HG03354 (cell line): ENCODE data around the gene DAPK1.

Experiments used
- ATAC-seq: cut with Tn5 transposase; IDR thresholded peaks from one replicate; pipeline ENCODE4 v1.9.1; 2021; ENCODE audit warnings: mild to moderate bottlenecking; ENCODE audit not compliant: unreplicated experiment, poor library complexity, severe bottlenecking

The DAPK1 gene

DNA sequence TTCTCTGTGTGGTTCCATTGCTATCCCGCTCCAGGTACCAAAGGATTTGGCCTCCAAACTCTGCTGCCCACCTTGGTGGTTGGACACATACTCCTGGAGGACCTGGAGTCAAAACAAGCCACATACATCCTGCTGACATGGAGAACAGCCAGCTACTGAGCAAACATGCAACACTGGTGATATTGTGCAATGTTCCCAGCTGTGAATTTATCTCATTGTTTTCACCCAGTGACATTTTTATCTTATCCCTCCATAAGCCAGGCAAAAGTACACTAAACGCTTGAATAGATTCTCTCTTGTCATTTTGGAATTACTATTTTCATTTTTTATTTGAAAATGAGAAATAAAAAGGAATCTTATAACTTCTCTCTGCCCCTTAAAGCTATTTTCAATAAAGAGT lies 217.2 kb downstream of the DAPK1 start:
- ATAC-seq: no peak

DNA sequence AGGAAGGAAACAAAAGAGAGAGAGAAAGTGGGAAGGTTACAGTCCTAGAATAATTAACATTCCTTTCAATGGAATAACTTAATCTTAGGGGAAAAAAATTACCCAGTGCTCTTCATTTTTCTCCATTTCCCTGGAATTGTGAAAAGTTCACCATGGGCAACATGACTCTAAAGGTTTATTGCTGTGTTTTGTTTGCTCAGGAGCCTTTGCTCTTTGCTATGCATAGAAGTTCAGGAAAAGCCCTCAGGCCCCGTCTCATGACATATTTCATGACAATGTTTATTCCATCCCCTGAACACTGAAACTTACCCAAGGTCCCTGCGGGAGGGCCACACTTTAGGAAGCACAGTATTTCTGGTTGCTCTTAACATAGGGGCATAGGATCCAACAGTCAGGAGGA lies 218.5 kb downstream of the DAPK1 start:
- ATAC-seq: no peak

DNA sequence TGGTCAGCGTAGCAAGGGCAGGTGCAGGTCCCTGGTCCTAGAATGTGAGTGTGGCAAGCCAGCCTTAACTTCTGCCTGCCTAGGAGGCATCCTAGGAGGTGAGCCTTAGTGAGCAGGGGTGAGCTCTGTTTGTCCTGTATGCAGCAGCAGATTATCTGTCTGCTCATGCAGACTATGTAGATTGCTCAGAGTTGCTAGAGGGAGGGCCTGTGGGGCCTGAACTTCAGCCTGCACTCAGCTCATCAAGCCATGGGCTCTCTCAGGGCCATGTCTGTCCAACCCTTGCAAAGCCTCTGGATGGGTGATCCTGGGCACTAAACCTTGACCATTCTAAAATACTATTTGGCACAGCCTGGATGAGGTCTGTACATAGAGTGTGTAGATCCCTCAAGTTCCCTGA lies 219.8 kb downstream of the DAPK1 start:
- no peak for ATAC-seq

DNA sequence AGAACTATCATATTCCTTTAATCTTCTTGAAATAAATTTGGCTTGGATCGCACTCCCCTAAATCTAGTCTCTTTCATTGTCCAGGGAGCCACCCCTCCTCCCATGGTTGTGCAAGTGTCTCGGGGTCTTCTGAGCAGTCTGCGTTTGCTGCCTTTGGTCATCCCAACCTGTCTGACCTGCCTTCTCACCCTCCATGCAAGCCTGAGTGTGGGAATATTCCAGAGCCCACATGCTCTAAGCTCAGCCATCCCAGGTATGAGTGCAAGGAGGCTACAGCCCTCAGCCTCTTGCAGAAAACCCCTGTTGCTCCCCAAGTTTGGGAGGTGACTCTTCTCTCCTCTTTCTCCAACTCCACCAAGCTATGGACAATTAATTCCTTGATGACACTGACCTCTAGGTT lies 220.6 kb downstream of the DAPK1 start:
- no peak for ATAC-seq

DNA sequence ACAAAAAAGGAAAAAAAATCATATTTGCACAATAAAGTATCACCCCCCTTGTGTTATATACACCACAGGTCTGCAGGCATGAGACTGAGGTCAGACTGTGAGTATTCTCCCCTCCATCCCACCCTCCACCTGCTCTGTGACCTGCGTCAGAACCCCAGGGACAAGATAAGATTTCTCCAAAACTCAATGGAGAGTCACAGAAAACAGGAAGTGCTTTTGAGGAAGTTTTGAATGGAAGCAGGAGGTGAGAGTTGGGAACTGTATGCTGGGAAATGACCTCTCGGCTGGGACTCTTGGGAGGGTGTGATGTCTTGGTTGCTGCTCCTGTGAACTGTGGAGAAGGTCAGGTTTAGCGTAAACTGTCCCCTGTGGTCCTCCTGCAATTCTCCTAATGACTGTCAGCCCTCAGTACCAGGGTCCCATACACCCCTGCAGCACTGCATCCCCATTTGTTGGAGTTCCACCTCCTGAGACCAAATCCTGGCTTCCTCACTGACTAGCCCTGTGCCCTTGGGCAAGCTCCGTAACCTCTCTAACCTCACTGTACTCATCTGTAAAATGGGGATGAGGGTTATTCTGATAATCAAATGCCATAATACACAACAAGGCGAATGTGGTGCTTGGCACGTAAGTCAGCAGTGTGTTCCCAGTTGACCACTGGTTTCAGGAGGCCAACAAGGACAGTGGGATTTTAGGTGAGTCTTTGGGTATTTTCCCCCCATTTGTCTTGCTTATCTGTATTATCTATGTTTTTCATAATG lies 221.4 kb downstream of the DAPK1 start:
- ATAC-seq: no peak

DNA sequence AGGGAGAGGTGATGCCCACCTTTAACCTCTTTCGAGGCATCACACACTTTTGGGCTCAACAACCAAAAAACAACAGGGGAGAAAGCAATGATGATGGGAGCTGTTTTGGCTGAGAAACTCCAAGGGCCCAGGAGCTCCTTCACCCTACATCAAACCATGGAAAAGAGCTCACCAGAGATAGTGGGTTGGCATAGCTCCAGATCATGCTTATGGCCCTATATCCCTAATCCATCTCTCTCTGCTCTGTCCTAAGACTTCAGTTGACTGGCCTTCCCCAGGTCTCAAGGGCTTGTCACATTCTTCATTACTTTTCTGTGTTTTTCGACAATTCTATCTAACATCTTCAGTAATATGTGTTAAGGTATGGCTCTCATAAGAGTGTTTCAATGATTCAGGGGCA lies 222.5 kb downstream of the DAPK1 start:
- ATAC-seq: no peak

DNA sequence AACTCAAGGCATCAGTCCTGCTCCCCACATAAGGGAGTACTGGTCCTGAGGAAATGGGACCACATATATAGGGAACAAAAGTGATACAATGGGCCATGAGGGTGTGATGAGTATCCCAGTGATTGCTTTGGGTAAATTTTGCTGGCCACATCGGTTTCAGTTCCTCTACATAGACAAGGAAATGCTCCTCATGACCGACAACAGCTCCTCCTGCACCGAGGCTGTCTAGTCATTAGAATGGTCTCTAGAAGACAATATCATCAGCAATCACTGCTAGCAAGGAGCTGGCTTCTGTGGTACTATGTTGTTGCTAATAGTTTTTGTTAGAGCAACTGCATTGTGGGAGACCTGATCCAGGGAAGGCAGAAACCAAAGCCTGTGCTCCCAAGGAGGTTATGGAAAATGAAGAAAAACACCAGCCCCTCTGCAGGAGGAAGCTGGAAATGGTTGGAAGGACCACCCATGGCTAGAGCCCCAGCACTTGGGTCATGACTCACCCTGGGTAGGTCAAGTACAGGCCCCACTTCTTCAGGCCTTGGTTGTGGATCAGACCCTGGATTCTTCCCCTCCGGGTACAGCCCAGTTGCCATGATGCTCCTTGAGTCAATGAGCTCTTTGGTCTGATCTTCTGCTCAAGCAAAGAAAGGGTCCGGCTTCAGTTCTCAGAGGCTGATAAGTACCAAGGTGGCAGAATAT lies 224.9 kb downstream of the DAPK1 start:
- ATAC-seq: no peak

DNA sequence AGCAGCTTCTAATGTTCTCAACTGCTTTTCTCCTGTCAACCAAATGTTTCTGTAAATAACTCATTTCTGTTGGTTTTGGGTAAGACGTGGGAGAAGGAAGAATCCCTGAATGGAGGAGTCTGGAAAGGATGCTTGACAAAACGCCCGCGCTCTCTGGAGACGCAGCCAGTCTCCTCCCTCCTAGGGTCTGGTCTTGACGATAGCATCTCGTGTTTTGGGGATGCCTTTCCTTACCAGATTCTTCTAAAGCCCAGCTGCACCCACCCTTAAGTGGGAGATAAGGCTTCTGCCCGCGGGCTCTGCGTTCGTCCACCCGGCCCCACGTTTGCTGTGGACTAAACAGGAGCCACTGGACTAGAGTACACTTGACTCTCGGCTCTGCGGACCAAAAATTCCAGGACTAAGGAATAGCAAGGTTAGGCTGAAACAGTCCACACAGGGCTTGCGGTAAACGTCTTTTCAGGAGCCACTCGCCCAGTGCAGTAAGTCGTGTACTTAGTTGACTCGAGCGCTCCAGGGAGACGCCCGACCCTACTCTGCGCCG lies 227.8 kb downstream of the DAPK1 start:
- ATAC-seq: no peak

DNA sequence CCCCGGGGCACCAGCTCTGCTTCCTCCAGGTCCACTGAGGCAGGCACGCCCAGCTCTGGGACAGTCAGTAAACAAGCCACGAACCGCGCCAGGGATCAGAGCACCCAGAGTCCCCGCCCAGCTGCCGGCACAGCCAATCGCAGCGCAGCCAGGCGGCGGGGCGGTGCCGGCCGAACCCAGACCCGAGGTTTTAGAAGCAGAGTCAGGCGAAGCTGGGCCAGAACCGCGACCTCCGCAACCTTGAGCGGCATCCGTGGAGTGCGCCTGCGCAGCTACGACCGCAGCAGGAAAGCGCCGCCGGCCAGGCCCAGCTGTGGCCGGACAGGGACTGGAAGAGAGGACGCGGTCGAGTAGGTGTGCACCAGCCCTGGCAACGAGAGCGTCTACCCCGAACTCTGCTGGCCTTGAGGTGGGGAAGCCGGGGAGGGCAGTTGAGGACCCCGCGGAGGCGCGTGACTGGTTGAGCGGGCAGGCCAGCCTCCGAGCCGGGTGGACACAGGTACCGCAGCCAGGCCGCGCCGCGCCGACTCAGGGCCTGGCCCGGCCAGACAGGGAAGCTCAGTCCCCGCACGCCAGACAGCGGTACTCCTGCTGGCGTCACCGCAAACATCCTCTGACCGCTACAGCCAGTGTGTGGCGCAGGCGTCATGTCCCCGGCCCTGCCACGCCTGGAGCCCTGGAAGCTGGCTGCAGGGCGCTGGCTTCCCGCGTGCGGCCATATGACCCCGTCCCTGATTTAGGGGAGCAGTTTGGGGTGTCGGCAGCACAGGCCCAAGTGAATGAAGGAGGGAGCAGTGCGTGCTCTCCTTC lies 228.4 kb downstream of the DAPK1 start, which contains the start of gene CTSL:
Gene CTSL (plus strand): TSS at position 220 of the 810 bp plus-strand sequence. CDS start 1,485 bp downstream, outside the sequence.
- ATAC-seq: peak; percentile 72

DNA sequence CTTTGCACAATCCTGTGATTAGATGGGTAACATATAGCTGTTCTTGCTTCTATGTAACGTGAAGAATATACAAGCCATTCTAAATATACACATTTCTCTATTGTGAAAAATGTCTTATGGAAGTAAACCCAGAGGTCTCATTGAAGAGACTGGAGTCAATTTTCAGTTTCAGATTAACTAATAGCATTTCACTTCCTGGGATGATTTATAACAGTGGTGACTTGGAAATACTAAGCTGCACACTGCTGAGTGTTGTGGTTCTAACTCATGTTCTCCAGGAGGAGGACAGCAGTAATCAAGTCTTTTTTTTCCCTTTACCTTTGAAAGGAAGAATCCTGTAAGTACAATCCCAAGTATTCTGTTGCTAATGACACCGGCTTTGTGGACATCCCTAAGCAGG lies 231.6 kb downstream of the DAPK1 start:
- ATAC-seq: no peak

DNA sequence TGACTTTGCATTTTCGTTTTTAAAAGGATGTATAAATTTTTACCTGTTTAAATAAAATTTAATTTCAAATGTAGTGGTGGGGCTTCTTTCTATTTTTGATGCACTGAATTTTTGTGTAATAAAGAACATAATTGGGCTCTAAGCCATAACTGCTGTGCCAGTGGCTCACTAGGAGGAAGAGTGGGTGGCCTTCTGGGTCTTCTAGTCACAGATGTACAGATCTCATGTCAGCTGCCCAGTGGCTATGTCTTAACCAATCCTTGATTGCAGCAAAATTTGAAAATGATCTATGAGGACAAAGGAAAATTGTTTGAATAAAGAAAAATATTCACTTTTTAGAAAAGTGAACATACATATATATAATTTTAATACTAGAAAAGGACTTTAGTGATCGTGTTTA lies 233.7 kb downstream of the DAPK1 start:
- no peak for ATAC-seq

DNA sequence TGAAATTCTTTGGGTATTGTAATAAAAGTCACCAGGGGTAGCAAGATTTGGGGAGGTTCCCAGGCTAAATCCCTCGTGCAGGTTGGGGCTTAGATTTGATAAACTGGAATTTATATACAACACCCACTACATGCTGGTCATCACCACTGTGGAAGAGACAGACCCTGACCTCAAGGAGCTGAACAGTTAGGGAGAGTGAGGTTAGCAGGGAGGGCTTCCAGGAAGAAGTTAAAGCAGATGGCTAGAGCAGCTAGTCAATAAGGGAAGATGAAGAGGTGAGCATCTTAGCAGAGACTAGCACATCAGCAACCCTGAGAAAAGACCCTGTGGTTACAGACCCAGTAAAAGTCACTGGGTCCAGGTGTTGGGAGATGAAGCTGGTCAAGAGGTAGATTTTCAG lies 234.7 kb downstream of the DAPK1 start:
- no peak for ATAC-seq

DNA sequence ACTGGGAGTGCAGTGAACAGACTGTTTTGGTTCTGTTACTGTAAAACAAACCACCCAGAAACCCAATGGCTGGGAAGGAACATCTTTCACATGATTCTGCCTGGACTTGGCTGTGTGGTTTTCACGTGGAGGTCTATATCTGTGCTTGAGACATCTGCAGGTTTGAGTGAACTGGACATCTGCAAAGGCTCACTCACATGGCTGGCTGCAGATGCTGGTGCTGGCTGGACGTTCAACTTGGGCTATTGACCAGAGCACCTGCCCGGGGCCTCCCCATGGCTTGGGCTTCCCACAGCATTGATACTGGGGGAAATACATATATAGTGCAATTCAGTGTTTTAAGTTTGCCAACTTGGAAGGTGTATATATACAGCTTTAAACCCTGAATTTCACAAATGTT lies 235.1 kb downstream of the DAPK1 start:
- no peak for ATAC-seq

DNA sequence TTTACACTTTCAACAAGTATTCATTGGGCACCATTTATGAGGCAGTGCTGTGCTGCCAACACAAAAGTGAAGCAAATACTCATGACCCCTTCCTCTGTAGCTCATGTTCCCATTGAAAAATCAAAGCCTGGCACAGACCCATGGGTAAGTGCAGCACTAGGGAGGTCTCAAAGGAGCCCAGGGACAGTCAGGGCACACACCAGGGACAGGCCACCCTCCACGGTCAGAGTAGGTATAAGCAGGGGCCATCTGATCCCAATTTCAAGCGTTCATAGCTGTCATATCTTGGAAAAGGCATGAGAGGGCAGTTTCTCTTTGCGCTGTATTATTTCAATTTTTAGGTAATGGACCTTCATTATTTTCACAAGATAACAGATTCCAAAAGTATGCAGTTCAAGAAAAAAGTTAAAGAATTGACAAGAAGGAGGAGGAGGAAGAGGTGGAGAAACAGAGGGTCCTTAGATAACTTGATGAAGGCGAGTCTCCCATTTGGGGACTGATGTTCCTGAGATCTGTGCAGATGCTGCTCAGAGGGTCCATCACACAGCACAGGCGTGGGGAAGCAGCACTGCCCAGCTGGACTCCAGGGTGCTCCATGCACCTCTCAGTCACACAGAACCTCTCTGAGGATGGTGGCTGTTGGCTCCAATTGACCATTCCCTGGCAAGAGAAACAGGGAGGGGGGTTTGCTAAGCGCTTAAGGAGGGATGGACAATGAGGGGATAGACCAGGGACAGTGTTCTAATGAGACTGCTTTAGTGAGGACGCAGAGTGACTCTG lies 235.8 kb downstream of the DAPK1 start:
- no peak for ATAC-seq

DNA sequence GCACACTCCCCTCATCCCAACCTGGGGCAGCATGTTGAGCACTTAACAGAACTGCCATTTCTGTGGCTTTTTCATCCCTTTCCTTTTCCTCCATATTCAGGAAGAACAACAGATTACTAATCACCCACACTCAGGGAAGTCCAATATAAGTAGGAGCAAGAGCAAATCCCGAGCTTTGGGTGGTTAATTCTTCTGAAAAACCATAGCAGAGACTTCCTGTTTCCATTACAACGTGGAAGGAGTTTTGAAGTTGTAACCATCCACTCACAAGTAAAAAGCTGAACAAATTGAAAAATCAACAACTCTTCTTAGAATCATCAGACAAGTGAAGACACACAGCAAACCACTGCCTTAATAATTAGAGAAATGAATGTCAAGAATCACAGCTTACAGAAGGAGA lies 236.4 kb downstream of the DAPK1 start:
- no peak for ATAC-seq

DNA sequence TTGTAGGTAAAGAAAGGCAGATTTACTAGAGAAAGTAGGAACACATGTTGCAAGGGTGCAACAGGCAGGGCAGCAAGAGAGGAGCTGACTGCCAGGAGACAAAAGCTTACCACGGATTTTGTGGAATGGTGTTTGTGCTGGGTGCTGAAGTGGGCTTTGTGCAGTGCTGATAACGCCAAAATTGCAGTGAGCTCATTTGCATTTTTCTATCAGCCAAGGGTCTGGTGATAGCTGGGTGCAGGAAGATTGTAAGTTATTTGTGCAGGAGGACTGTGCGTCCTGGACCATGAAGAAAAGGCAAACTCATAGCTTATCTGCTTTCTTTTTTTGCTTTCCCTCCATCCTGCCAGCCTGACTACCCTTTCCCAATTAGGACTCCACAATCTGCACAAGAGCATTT lies 241.9 kb downstream of the DAPK1 start:
- no peak for ATAC-seq

DNA sequence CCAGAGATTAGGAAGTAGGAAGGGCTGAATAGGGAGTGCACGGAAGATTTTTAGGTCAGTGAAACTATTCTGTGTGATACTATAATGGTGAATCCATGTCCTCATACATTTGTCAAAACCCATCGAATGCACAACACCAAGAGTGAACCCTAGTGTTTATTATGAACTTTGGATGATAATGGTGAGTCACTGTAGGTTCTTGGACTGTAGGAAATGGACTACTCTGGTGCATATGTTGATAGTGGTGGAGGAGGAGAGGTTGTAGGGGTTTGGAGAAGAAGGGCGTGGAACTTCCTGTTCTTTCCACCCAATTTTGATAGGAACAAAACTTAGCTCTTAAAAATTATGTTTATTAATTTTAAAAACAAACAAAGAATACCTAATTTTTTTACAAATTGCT lies 242.5 kb downstream of the DAPK1 start:
- no peak for ATAC-seq

DNA sequence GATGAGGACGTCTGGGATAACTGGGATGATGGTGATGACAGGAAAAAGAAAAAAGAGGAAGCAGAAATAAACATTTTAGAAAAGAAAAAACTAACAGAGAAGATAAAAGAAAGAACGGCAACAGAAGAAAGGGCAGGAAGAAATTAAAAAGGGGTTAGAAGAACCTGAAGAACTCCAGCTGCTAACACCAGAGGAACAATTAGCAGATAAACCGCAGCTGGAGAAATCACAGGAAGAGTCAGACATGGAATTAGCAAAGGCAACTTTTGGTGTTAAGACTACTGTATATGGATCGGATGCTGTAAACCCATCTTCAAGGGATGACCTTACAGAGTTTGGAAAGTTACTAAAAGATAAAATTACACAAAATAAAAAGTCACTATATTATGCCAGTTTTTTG lies 243.7 kb downstream of the DAPK1 start:
- no peak for ATAC-seq

DNA sequence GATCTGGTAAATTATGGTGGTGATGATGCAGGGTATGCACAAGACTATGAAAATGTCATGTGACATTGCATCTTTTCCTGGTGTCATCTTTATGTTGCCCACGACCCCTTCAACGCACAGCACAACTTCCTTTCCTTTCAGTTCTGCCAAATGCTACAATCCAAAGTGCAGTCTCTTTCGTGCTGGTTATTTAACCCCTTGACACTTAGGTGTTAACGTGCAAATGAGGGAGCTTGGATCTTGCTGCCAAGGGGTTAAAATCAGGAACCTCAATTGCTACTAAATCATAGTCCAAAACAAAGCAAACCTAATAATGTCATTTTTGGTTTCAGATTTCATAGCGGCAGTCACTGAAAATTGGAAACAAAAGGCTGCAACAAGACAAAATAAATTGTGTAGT lies 244.2 kb downstream of the DAPK1 start:
- ATAC-seq: no peak
